ENCODE data around the gene TPTE. TPM values are rescaled to one million over a fixed set of nuclear protein-coding genes. Genes with fewer than 3 reads are reported as not detected.
"Not testable (repeated sequence)": the region's sequence is repeated elsewhere in the genome, so short reads cannot be mapped to it uniquely, and the experiment has no call there.

TPTE gene
- total and polyA plus RNA-seq, 12 donors = 0.07 TPM; not detected in 11

GRCh38 chr21:10521835-10522500 lies 585 bp downstream of the TPTE start:
- intact Hi-C loops (cut with DNase I); H3K27me3 ChIP-seq; H3K9me3 ChIP-seq (replicated peaks in 1 of 3); DNase-seq; H3K4me1 ChIP-seq (replicated peaks in 1 of 2); H3K27ac ChIP-seq; H3K36me3 ChIP-seq (replicated peaks in 1 of 2); H3K4me3 ChIP-seq: not testable (repeated sequence)
- 49 to 69% (median 54%) methylated on average over 27 to 74 of the region's 75 CpGs for WGBS, 4 donors

DNA sequence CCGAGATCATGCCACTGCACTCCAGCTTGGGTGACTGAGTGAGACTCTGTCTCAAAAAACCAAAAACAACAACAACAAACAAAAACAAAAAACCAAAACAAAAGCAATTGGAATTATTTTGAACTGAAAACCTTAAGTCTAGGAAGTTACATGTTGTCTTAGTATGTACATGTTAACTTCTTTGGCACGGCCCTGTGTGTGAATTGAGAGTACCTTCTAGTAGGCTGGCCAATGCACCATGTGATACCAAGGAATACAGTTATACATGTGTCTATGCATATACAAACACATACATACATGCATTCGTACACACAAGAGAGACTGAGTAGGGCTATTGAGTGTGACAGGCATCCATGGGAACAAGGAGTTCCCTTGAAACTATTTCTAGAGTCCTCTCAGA lies 18.6 kb downstream of the TPTE start:
- Histone ChIP-seq H3K36me3 (replicated peaks in 1 of 2) (no peaks in the 10 kb centered on the region), H3K27ac (no peak overlapping the region), H3K27me3 (no peaks in the 10 kb centered on the region), H3K4me3 (no peak overlapping the region), H3K9me3 (replicated peaks in 1 of 3) (peaks cover 0 to under 1% (median 0%) of the 10 kb centered on the region in 3 donors), H3K4me1 (replicated peaks in 1 of 2) (no peaks in the 10 kb centered on the region)
- TF ChIP-seq POLR2A (IDR thresholded peaks at IDR 0.05) = no peak
- TF ChIP-seq, protein P1, sequence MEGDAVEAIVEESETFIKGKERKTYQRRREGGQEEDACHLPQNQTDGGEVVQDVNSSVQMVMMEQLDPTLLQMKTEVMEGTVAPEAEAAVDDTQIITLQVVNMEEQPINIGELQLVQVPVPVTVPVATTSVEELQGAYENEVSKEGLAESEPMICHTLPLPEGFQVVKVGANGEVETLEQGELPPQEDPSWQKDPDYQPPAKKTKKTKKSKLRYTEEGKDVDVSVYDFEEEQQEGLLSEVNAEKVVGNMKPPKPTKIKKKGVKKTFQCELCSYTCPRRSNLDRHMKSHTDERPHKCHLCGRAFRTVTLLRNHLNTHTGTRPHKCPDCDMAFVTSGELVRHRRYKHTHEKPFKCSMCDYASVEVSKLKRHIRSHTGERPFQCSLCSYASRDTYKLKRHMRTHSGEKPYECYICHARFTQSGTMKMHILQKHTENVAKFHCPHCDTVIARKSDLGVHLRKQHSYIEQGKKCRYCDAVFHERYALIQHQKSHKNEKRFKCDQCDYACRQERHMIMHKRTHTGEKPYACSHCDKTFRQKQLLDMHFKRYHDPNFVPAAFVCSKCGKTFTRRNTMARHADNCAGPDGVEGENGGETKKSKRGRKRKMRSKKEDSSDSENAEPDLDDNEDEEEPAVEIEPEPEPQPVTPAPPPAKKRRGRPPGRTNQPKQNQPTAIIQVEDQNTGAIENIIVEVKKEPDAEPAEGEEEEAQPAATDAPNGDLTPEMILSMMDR (IDR thresholded peaks at IDR 0.05) = no peak
- intact Hi-C loops (cut with DNase I) = no loop called here
- 59 to 67% (median 61%) methylated on average over 3 of the region's 3 CpGs for WGBS, 4 donors
- no peak for DNase-seq

DNA sequence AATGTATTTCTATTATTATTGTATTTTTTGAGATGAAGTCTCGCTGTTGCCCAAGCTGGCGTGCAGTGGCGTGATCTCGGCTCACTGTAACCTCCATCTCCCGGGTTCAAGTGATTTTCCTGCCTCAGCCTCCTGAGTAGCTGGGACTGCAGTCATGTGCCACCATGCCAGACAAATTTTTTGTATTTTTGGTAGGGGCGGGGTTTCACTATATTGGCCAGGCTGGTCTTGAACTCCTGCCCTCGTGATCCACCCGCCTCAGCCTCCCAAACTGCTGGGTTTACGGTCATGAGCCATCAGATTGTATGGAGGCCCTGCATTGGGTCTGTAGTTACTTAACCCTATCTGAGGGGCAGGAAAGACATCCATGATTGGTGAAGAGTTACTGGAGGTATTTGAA lies 23.0 kb downstream of the TPTE start:
- DNase-seq; H3K9me3 ChIP-seq (replicated peaks in 1 of 3); H3K27me3 ChIP-seq; intact Hi-C loops (cut with DNase I); H3K4me1 ChIP-seq (replicated peaks in 1 of 2); H3K36me3 ChIP-seq (replicated peaks in 1 of 2); H3K4me3 ChIP-seq; H3K27ac ChIP-seq: not testable (repeated sequence)
- 75 to 76% (median 76%) methylated on average over 9 of the region's 9 CpGs for WGBS, 4 donors

DNA sequence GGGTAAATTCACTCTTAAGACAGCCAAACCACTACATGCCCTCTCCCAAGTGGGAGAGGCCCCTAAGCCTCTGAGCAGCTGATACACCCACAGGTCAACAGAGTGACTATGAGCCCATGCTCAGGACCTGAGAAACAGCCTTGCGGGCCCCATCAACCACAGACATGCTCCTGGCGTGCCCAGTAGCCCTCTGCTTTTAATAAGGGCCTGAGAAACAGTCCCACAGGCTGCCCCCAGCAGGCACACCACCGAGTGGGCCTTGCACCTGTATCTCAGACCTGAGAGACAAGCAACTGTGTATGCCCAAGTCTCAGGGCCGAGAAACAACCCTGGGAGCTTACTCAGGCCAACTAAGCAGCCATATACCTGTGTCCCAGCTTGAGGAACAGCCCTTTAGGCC lies 26.5 kb downstream of the TPTE start:
- 34 to 51% (median 42%) methylated on average over 3 to 4 of the region's 4 CpGs for WGBS, 4 donors
- not testable (repeated sequence) for DNase-seq

GRCh38 chr21:10548331-10548954 lies 27.1 kb downstream of the TPTE start:
- H3K27ac ChIP-seq; intact Hi-C loops (cut with DNase I); DNase-seq; H3K4me1 ChIP-seq (replicated peaks in 1 of 2); H3K4me3 ChIP-seq; H3K9me3 ChIP-seq (replicated peaks in 1 of 3); H3K36me3 ChIP-seq (replicated peaks in 1 of 2); H3K27me3 ChIP-seq: not testable (repeated sequence)
- WGBS, 4 donors = 68 to 82% (median 75%) methylated on average over 2 of the region's 2 CpGs

More for the DNA sequence above, 26.5 kb downstream of the TPTE start:
- H3K27me3 ChIP-seq; intact Hi-C loops (cut with DNase I); H3K36me3 ChIP-seq (replicated peaks in 1 of 2); H3K4me3 ChIP-seq; H3K27ac ChIP-seq; H3K4me1 ChIP-seq (replicated peaks in 1 of 2); H3K9me3 ChIP-seq (replicated peaks in 1 of 3): not testable (repeated sequence)

- intact Hi-C loops (cut with DNase I); H3K4me3 ChIP-seq; H3K27ac ChIP-seq; H3K36me3 ChIP-seq (replicated peaks in 1 of 2); DNase-seq; H3K4me1 ChIP-seq (replicated peaks in 1 of 2); H3K27me3 ChIP-seq: not testable (repeated sequence)
- 42 to 58% (median 47%) methylated on average over 2 of the region's 2 CpGs for WGBS, 4 donors
- peaks cover 0 to 17% (median 0%) of the 10 kb centered on the region in 3 donors for H3K9me3 ChIP-seq (replicated peaks in 1 of 3)
Measured at GRCh38 chr21:10570803-10571202, 49.4 kb downstream of the TPTE start.

DNA sequence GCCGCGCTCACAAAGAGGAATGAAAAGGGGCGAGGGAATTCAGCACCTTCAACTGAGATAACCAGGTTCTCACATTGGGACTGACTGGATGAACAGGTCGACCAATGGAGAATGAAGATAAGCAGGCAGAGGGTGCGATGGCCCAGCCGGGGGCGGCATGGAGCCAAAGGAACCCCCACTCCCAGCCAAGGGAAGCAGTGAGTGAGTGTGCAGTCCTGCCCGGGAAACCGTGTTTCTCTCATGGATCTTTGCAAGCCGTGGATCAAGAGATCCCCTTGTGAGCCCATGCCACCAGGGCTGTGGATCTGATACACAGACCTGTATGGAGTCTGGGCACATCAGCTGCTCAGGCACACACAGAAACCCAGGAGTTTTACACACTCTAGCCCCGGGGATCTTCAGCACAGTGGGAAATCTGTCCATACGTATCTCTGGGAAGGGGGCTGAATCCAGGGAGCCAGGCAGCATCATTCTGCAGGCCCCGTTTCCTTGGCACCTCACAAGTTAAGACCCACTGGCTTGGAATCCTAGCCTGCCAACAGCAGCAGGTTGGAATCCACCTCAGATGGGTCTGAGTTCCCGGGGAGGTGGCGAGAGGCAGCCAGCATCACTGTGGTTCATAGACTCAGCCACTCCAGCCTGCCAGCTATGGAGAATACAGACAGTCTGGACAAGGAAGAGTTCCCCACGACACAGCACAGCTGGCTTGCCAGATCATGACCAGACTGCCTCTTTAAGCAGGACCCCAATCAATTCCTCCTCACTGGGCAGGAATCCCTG lies 53.3 kb downstream of the TPTE start:
- H3K27me3 ChIP-seq; H3K36me3 ChIP-seq (replicated peaks in 1 of 2); H3K4me1 ChIP-seq (replicated peaks in 1 of 2); intact Hi-C loops (cut with DNase I); H3K4me3 ChIP-seq; DNase-seq; H3K27ac ChIP-seq: not testable (repeated sequence)
- WGBS, 4 donors = 62 to 77% (median 71%) methylated on average over 14 to 16 of the region's 16 CpGs
- peaks cover 0 to 17% (median 0%) of the 10 kb centered on the region in 3 donors for H3K9me3 ChIP-seq (replicated peaks in 1 of 3)

Measured in adrenal gland (tissue), 12 donors.